GM23338 (cell line): ENCODE results near the gene CCDC124. TPM values are rescaled to one million over a fixed set of nuclear protein-coding genes. Genes with fewer than 3 reads are reported as not detected.

Experiments used
- ATAC-seq: fragments of 200-7000 bp; cut with Tn5 transposase; 3 replicates; pipeline ENCODE4 v1.9.1; 2020
- DNase-seq: peaks from one replicate; pipeline ENCODE4 v3.0.0-alpha.2; 2015; ENCODE audit warnings: low spot score
- H2AFZ ChIP-seq: fragments of 200-600 bp; sonication (generic); 2 replicates; pipeline ENCODE4 v1.8.0; 2016; ENCODE audit warnings: antibody characterized with exemption, mild to moderate bottlenecking, moderate library complexity
- H3F3A ChIP-seq: fragments of 200-600 bp; sonication (generic); replicated peaks from 2 replicates; pipeline ENCODE4 v1.8.0; 2017; ENCODE audit warnings: antibody characterized with exemption, mixed run types, low read depth
- H3K27ac ChIP-seq: fragments of 200-600 bp; sonication (generic); 2 replicates; pipeline ENCODE4 v1.6.1; 2016; ENCODE audit warnings: low read depth
- H3K27me3 ChIP-seq: fragments of 200-600 bp; sonication (generic); 2 replicates; pipeline ENCODE4 v1.8.0; 2016; ENCODE audit warnings: mild to moderate bottlenecking, mixed run types, moderate library complexity; ENCODE audit not compliant: insufficient read depth
- H3K36me3 ChIP-seq: fragments of 200-600 bp; sonication (generic); 2 replicates; pipeline ENCODE4 v1.8.0; 2016; ENCODE audit warnings: mild to moderate bottlenecking; ENCODE audit not compliant: insufficient read depth
- H3K4me1 ChIP-seq: fragments of 200-600 bp; sonication (generic); 2 replicates; pipeline ENCODE4 v1.8.0; 2016; ENCODE audit warnings: mild to moderate bottlenecking, moderate library complexity; ENCODE audit not compliant: insufficient read depth
- H3K4me2 ChIP-seq: fragments of 200-600 bp; sonication (generic); 2 replicates; pipeline ENCODE4 v1.7.1; 2017; ENCODE audit warnings: mixed run types
- H3K4me3 ChIP-seq: fragments of 200-600 bp; sonication (generic); 2 replicates; pipeline ENCODE4 v1.6.1; 2016; ENCODE audit warnings: mixed run types
- H3K79me2 ChIP-seq: fragments of 200-600 bp; sonication (generic); replicated peaks from 2 replicates; pipeline ENCODE4 v1.8.0; 2017; ENCODE audit warnings: mild to moderate bottlenecking; ENCODE audit not compliant: insufficient read depth
- H3K9me2 ChIP-seq: fragments of 200-600 bp; sonication (generic); 2 replicates; pipeline ENCODE4 v1.8.0; 2017; ENCODE audit not compliant: insufficient read depth
- H4K20me1 ChIP-seq: fragments of 200-600 bp; sonication (generic); replicated peaks from 2 replicates; pipeline ENCODE4 v1.8.0; 2017; ENCODE audit warnings: mild to moderate bottlenecking; ENCODE audit not compliant: insufficient read depth
- H3K27ac Mint-ChIP-seq: 2 replicates; pipeline ENCODE4 v1.8.0; 2020; ENCODE audit warnings: inconsistent platforms, mild to moderate bottlenecking, moderate library complexity, mixed read lengths
- H3K27me3 Mint-ChIP-seq: 3 replicates; pipeline ENCODE4 v1.8.0; 2022; ENCODE audit warnings: low read depth, mild to moderate bottlenecking, moderate library complexity, mixed read lengths, inconsistent platforms; ENCODE audit not compliant: insufficient read depth, poor library complexity
- H3K36me3 Mint-ChIP-seq: 3 replicates; pipeline ENCODE4 v1.8.0; 2021; ENCODE audit warnings: low read depth, mild to moderate bottlenecking, inconsistent platforms, moderate library complexity, mixed read lengths
- H3K4me1 Mint-ChIP-seq: 3 replicates; pipeline ENCODE4 v1.8.0; 2020; ENCODE audit warnings: mild to moderate bottlenecking, inconsistent platforms, mixed read lengths
- H3K4me3 Mint-ChIP-seq: 3 replicates; pipeline ENCODE4 v1.8.0; 2021; ENCODE audit warnings: moderate library complexity, mild to moderate bottlenecking, inconsistent platforms, mixed read lengths
- H3K9me3 Mint-ChIP-seq: 3 replicates; pipeline ENCODE4 v1.8.0; 2020; ENCODE audit warnings: moderate library complexity, mild to moderate bottlenecking, inconsistent platforms, mixed read lengths
- CREB1 ChIP-seq: fragments of 250-450 bp; sonication (Bioruptor Pico); IDR thresholded peaks from 2 replicates; pipeline ENCODE4 v1.5.0; 2020; ENCODE audit warnings: low read depth, mild to moderate bottlenecking, moderate library complexity
- EZH2 ChIP-seq: fragments of 200-600 bp; sonication (generic); IDR thresholded peaks from one replicate; pipeline ENCODE4 v1.8.0; 2017; ENCODE audit warnings: antibody characterized with exemption, mild to moderate bottlenecking, low read depth; ENCODE audit not compliant: unreplicated experiment
- EZH2phosphoT487 ChIP-seq: fragments of 200-600 bp; sonication (generic); IDR thresholded peaks from one replicate; pipeline ENCODE4 v1.8.1; 2018; ENCODE audit warnings: antibody characterized with exemption; ENCODE audit not compliant: unreplicated experiment
- JUNB ChIP-seq: IDR thresholded peaks from one replicate; pipeline ENCODE4 v1.6.1; 2016; ENCODE audit warnings: antibody characterized with exemption; ENCODE audit not compliant: unreplicated experiment
- POLR2AphosphoS5 ChIP-seq: IDR thresholded peaks from 2 replicates; pipeline ENCODE4 v1.6.1; 2016; ENCODE audit warnings: antibody characterized with exemption, low read depth
- STAT1 ChIP-seq: IDR thresholded peaks from one replicate; pipeline ENCODE4 v1.6.1; 2016; ENCODE audit warnings: antibody characterized with exemption; ENCODE audit not compliant: unreplicated experiment
- ZNF114 ChIP-seq: fragments of 250-450 bp; sonication (Bioruptor Pico); IDR thresholded peaks from 2 replicates; pipeline ENCODE4 v1.5.0; 2020; ENCODE audit warnings: mild to moderate bottlenecking, moderate library complexity
- ZNF331 ChIP-seq: fragments of 250-450 bp; sonication (Bioruptor Pico); IDR thresholded peaks from 2 replicates; pipeline ENCODE4 v1.5.0; 2020; ENCODE audit warnings: low read depth, mild to moderate bottlenecking, moderate library complexity
- polyA plus RNA-seq: library from polyadenylated mRNA; unstranded; fragments of >200 nt; fragmentation: Nextera tagmentation; extraction: Ambion mirVana; gene quantifications from 2 replicates; pipeline ENCODE4 v1.2.1, GENCODE V29; 2016
- total RNA-seq: library from RNA; depleted of rRNA; stranded (reverse); fragments of >200 nt; shearing (Covaris generic); gene quantifications from 2 replicates; pipeline ENCODE4 v1.2.3, GENCODE V29; 2014
- TF ChIP-seq, protein P1 (sequence below), 2 experiments: fragments of 200-600 bp in 1 of 2; sonication (generic) in 1 of 2; conservative IDR thresholded peaks; 2 replicates each; pipeline versions ENCODE4 v1.5.1 to v1.6.1; 2016 to 2017; ENCODE audit warnings: antibody characterized with exemption in 2 of 2, low read depth in 2 of 2, mild to moderate bottlenecking in 2 of 2, moderate library complexity in 1 of 2
- TF ChIP-seq, protein P2 (sequence below): IDR thresholded peaks from 2 replicates; pipeline ENCODE4 v1.6.1; 2016; ENCODE audit warnings: antibody characterized with exemption
- TF ChIP-seq, protein P3 (sequence below): fragments of 250-450 bp; sonication (Bioruptor Pico); IDR thresholded peaks from 2 replicates; pipeline ENCODE4 v1.5.0; 2020; ENCODE audit warnings: mild to moderate bottlenecking, moderate library complexity

The CCDC124 gene
- total and polyA plus RNA-seq, 2 experiments from 2014 or later: 56.0 to 182 TPM

DNA sequence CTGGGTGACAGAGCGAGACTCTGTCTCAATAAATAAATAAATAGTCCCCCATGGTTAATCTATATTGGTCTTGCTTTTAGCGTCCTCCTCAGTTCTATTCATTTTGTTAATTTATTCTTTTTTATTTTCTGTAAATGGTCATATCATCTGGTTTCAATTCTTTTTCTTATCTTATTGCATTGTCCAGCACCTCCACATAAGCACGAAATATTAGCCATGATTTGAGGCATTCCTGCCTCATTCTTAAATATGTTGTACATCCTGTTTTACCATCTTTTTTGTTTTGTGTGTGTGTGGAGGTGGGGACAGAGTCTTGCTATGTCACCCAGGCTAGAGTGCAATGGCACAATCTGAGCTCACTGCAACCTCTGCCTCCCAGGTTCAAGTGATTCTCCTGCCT is 24.6 kb upstream of the CCDC124 start (continued):
- TF ChIP-seq STAT1 (no peak), EZH2phosphoT487 (no peak), POLR2AphosphoS5 (no peak), ZNF114 (no peak), ZNF331 (no peak), CREB1 (CRISPR knock-in tag) (no peak)

DNA sequence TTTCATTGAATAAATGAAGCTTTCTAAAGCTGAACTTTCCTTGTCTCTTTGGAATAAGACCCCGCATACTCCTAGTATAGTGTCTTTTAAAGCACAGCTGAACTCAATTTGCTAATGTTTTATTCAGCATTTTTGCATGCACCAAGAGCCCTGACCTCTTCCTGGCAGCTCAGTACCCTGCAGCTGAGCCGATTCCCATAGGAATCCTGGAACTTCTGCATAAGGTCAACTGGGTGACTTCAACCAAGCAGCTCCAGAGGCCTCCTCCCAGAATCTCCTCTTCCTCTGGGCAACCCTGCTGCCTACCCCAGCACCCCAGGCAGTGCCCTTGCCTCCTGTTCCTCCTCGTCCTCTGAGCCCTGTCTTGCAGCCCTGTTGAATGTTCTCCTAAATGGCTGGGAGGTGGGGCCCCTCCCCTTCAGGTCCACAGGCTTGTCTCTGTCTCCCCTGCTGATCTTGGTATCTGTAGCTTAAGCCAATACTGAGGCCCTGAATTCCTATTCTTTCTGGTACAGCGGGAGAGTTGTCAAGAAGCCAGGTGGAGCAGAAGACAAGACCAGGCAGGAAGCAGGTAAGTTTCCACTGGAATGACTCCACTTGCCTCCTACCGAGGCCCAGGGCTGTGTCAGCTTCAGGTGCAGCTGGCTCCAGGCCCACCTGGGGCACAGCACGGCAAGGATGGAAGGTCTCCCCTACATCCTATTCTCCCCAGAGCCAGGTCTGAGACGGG is 23.6 kb upstream of the CCDC124 start:
- Mint-ChIP-seq H3K36me3 (peaks cover 13% of the 10 kb centered on the region; the same call in 2 of the 3 replicates), H3K4me3 (no peak overlapping the region; the same call in 2 of the 3 replicates), H3K27ac (no peak overlapping the region; the same call in 1 of the 2 replicates), H3K27me3 (peaks cover 6% of the 10 kb centered on the region), H3K4me1 (peaks cover 5% of the 10 kb centered on the region; the same call in 2 of the 3 replicates), H3K9me3 (peaks cover 29% of the 10 kb centered on the region)
- H3K79me2 ChIP-seq: no peaks in the 10 kb centered on the region
- H3K27ac ChIP-seq: no peak overlapping the region; the same call in 1 of the 2 replicates
- H2AFZ ChIP-seq: 0 out of 2 replicates have a peak overlapping the region, but pooled peaks have one; percentile 43
- no peak overlapping the region for H3K4me2 ChIP-seq
- H3K36me3 ChIP-seq: peaks cover 11% of the 10 kb centered on the region; the same call in 1 of the 2 replicates
- no peaks in the 10 kb centered on the region for H3K4me1 ChIP-seq
- H3K27me3 ChIP-seq: no peaks in the 10 kb centered on the region
- no peak overlapping the region for H3K4me3 ChIP-seq
- DNase-seq (peak; percentile 52), ATAC-seq (peak; percentile 93)
- no peaks in the 10 kb centered on the region for H4K20me1 ChIP-seq
- peaks cover 3% of the 10 kb centered on the region; the same call in 1 of the 2 replicates for H3F3A ChIP-seq
- no peaks in the 10 kb centered on the region for H3K9me2 ChIP-seq
- TF ChIP-seq JUNB (no peak), CREB1 (CRISPR knock-in tag) (no peak), ZNF331 (no peak), EZH2 (no peak), STAT1 (no peak), EZH2phosphoT487 (no peak), ZNF114 (no peak)
- TF ChIP-seq, protein P1, sequence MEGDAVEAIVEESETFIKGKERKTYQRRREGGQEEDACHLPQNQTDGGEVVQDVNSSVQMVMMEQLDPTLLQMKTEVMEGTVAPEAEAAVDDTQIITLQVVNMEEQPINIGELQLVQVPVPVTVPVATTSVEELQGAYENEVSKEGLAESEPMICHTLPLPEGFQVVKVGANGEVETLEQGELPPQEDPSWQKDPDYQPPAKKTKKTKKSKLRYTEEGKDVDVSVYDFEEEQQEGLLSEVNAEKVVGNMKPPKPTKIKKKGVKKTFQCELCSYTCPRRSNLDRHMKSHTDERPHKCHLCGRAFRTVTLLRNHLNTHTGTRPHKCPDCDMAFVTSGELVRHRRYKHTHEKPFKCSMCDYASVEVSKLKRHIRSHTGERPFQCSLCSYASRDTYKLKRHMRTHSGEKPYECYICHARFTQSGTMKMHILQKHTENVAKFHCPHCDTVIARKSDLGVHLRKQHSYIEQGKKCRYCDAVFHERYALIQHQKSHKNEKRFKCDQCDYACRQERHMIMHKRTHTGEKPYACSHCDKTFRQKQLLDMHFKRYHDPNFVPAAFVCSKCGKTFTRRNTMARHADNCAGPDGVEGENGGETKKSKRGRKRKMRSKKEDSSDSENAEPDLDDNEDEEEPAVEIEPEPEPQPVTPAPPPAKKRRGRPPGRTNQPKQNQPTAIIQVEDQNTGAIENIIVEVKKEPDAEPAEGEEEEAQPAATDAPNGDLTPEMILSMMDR (conservative IDR thresholded peaks at IDR 0.05; ENCODE audit: low read depth in 2 of 2): no peak
- TF ChIP-seq, protein P2, sequence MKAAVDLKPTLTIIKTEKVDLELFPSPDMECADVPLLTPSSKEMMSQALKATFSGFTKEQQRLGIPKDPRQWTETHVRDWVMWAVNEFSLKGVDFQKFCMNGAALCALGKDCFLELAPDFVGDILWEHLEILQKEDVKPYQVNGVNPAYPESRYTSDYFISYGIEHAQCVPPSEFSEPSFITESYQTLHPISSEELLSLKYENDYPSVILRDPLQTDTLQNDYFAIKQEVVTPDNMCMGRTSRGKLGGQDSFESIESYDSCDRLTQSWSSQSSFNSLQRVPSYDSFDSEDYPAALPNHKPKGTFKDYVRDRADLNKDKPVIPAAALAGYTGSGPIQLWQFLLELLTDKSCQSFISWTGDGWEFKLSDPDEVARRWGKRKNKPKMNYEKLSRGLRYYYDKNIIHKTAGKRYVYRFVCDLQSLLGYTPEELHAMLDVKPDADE: no peak
- TF ChIP-seq, protein P3, sequence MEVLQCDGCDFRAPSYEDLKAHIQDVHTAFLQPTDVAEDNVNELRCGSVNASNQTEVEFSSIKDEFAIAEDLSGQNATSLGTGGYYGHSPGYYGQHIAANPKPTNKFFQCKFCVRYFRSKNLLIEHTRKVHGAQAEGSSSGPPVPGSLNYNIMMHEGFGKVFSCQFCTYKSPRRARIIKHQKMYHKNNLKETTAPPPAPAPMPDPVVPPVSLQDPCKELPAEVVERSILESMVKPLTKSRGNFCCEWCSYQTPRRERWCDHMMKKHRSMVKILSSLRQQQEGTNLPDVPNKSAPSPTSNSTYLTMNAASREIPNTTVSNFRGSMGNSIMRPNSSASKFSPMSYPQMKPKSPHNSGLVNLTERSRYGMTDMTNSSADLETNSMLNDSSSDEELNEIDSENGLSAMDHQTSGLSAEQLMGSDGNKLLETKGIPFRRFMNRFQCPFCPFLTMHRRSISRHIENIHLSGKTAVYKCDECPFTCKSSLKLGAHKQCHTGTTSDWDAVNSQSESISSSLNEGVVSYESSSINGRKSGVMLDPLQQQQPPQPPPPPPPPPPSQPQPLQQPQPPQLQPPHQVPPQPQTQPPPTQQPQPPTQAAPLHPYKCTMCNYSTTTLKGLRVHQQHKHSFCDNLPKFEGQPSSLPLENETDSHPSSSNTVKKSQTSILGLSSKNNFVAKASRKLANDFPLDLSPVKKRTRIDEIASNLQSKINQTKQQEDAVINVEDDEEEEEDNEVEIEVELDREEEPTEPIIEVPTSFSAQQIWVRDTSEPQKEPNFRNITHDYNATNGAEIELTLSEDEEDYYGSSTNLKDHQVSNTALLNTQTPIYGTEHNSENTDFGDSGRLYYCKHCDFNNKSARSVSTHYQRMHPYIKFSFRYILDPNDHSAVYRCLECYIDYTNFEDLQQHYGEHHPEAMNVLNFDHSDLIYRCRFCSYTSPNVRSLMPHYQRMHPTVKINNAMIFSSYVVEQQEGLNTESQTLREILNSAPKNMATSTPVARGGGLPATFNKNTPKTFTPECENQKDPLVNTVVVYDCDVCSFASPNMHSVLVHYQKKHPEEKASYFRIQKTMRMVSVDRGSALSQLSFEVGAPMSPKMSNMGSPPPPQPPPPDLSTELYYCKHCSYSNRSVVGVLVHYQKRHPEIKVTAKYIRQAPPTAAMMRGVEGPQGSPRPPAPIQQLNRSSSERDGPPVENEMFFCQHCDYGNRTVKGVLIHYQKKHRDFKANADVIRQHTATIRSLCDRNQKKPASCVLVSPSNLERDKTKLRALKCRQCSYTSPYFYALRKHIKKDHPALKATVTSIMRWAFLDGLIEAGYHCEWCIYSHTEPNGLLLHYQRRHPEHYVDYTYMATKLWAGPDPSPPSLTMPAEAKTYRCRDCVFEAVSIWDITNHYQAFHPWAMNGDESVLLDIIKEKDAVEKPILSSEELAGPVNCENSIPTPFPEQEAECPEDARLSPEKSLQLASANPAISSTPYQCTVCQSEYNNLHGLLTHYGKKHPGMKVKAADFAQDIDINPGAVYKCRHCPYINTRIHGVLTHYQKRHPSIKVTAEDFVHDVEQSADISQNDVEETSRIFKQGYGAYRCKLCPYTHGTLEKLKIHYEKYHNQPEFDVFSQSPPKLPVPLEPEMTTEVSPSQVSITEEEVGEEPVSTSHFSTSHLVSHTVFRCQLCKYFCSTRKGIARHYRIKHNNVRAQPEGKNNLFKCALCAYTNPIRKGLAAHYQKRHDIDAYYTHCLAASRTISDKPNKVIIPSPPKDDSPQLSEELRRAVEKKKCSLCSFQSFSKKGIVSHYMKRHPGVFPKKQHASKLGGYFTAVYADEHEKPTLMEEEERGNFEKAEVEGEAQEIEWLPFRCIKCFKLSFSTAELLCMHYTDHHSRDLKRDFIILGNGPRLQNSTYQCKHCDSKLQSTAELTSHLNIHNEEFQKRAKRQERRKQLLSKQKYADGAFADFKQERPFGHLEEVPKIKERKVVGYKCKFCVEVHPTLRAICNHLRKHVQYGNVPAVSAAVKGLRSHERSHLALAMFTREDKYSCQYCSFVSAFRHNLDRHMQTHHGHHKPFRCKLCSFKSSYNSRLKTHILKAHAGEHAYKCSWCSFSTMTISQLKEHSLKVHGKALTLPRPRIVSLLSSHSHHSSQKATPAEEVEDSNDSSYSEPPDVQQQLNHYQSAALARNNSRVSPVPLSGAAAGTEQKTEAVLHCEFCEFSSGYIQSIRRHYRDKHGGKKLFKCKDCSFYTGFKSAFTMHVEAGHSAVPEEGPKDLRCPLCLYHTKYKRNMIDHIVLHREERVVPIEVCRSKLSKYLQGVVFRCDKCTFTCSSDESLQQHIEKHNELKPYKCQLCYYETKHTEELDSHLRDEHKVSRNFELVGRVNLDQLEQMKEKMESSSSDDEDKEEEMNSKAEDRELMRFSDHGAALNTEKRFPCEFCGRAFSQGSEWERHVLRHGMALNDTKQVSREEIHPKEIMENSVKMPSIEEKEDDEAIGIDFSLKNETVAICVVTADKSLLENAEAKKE (CRISPR knock-in tag): no peak
